WTC11 (cell line): ENCODE measurements around the gene ISG20L2. TPM values are rescaled to one million over a fixed set of nuclear protein-coding genes. Genes with fewer than 3 reads are reported as not detected.

Source experiments
- ATAC-seq: fragments of 200-7000 bp; cut with Tn5 transposase; 2 replicates; pipeline ENCODE4 v1.10.0; 2021; ENCODE audit warnings: mild to moderate bottlenecking, moderate library complexity
- CTCF ChIA-PET: fragments of 300-600 bp; sonication (Branson Sonifier 250); formaldehyde crosslinking; loops from one replicate; lab custom pipeline; 2021; ENCODE audit warnings: antibody characterized with exemption; lab: Charles Lee
- POLR2A ChIA-PET: fragments of 350-600 bp; sonication (Branson Sonifier 250); formaldehyde crosslinking; loops from one replicate; lab custom pipeline; 2021; ENCODE audit warnings: antibody characterized with exemption; lab: Charles Lee
- DNase-seq: peaks from one replicate; pipeline ENCODE4 v3.0.0; 2021; ENCODE audit warnings: low spot score
- H3K27ac Mint-ChIP-seq: 2 replicates; pipeline ENCODE4 v1.8.0; 2021; ENCODE audit warnings: mixed read lengths
- H3K27me3 Mint-ChIP-seq: 2 replicates; pipeline ENCODE4 v1.8.0; 2021; ENCODE audit warnings: low read depth, mild to moderate bottlenecking, moderate library complexity, mixed read lengths
- H3K36me3 Mint-ChIP-seq: 2 replicates; pipeline ENCODE4 v1.8.0; 2021; ENCODE audit warnings: mixed read lengths
- H3K4me1 Mint-ChIP-seq: 2 replicates; pipeline ENCODE4 v1.8.0; 2022; ENCODE audit warnings: mixed read lengths
- H3K4me3 Mint-ChIP-seq: 2 replicates; pipeline ENCODE4 v1.8.0; 2021; ENCODE audit warnings: mild to moderate bottlenecking, moderate library complexity, mixed read lengths
- H3K9me3 Mint-ChIP-seq: 2 replicates; pipeline ENCODE4 v1.8.0; 2021; ENCODE audit warnings: mixed read lengths
- ELF4 ChIP-seq: sonication (generic); formaldehyde crosslinking; IDR thresholded peaks from 2 replicates; pipeline ENCODE4 v1.8.1; 2022; ENCODE audit warnings: low read depth, mild to moderate bottlenecking, moderate library complexity, missing genetic modification reagents
- EMX1 ChIP-seq: fragments of 250-450 bp; sonication (Bioruptor Pico); IDR thresholded peaks from 2 replicates; pipeline ENCODE4 v1.8.0; 2021; ENCODE audit warnings: mild to moderate bottlenecking
- FOXK1 ChIP-seq: sonication (generic); formaldehyde crosslinking; IDR thresholded peaks from 2 replicates; pipeline ENCODE4 v1.8.0; 2022; ENCODE audit warnings: mild to moderate bottlenecking, moderate library complexity, missing genetic modification reagents
- HMGA2 ChIP-seq: fragments of 250-450 bp; sonication (Bioruptor Pico); IDR thresholded peaks from 2 replicates; pipeline ENCODE4 v1.4.0; 2021; ENCODE audit warnings: mild to moderate bottlenecking, moderate library complexity
- JAZF1 ChIP-seq: fragments of 250-450 bp; sonication (Bioruptor Pico); IDR thresholded peaks from 2 replicates; pipeline ENCODE4 v1.9.0; 2021; ENCODE audit warnings: moderate library complexity, mild to moderate bottlenecking, inconsistent platforms
- NFE2L1 ChIP-seq: sonication (generic); formaldehyde crosslinking; IDR thresholded peaks from 2 replicates; pipeline ENCODE4 v1.8.1; 2023; ENCODE audit warnings: missing genetic modification reagents
- NR2C2 ChIP-seq: sonication (generic); formaldehyde crosslinking; IDR thresholded peaks from 2 replicates; pipeline ENCODE4 v1.8.0; 2022; ENCODE audit warnings: mild to moderate bottlenecking, missing genetic modification reagents
- OVOL2 ChIP-seq: fragments of 250-450 bp; sonication (Bioruptor Pico); IDR thresholded peaks from 2 replicates; pipeline ENCODE4 v1.9.0; 2021; ENCODE audit warnings: mild to moderate bottlenecking, borderline replicate concordance
- SMAD3 ChIP-seq: sonication (generic); formaldehyde crosslinking; IDR thresholded peaks from 2 replicates; pipeline ENCODE4 v1.8.0; 2022; ENCODE audit warnings: missing genetic modification reagents, mild to moderate bottlenecking, borderline replicate concordance
- SMAD4 ChIP-seq: sonication (generic); formaldehyde crosslinking; IDR thresholded peaks from 2 replicates; pipeline ENCODE4 v1.8.0; 2022; ENCODE audit warnings: mild to moderate bottlenecking, missing genetic modification reagents
- SOX15 ChIP-seq: fragments of 250-450 bp; sonication (Bioruptor Pico); IDR thresholded peaks from 2 replicates; pipeline ENCODE4 v1.9.0; 2021; ENCODE audit warnings: mild to moderate bottlenecking
- SP1 ChIP-seq: sonication (generic); formaldehyde crosslinking; conservative IDR thresholded peaks from 2 replicates; pipeline ENCODE4 v1.8.1; 2022; ENCODE audit warnings: missing genetic modification reagents
- ZNF121 ChIP-seq: sonication (generic); formaldehyde crosslinking; IDR thresholded peaks from 2 replicates; pipeline ENCODE4 v1.8.0; 2023; ENCODE audit warnings: missing genetic modification reagents
- ZNF138 ChIP-seq: sonication (generic); formaldehyde crosslinking; conservative IDR thresholded peaks from 2 replicates; pipeline ENCODE4 v1.8.1; 2022; ENCODE audit warnings: mild to moderate bottlenecking, moderate library complexity, missing genetic modification reagents
- ZNF263 ChIP-seq: sonication (generic); formaldehyde crosslinking; IDR thresholded peaks from 2 replicates; pipeline ENCODE4 v1.8.1; 2022; ENCODE audit warnings: low read depth, mild to moderate bottlenecking, moderate library complexity, missing genetic modification reagents
- total RNA-seq: library from RNA; stranded (reverse); gene quantifications from 3 replicates; pipeline ENCODE4 v1.2.3, GENCODE V29; 2021
- TF ChIP-seq, protein P1 (sequence below): sonication (generic); formaldehyde crosslinking; IDR thresholded peaks from 2 replicates; pipeline ENCODE4 v1.8.0; 2022; ENCODE audit warnings: missing genetic modification reagents
- TF ChIP-seq, protein P2 (sequence below): sonication (generic); formaldehyde crosslinking; IDR thresholded peaks from 2 replicates; pipeline ENCODE4 v1.8.1; 2023; ENCODE audit warnings: mild to moderate bottlenecking, missing genetic modification reagents, borderline replicate concordance
- TF ChIP-seq, protein P3 (sequence below): sonication (generic); formaldehyde crosslinking; IDR thresholded peaks from 2 replicates; pipeline ENCODE4 v1.8.1; 2022; ENCODE audit warnings: low read depth, missing genetic modification reagents, borderline replicate concordance
- TF ChIP-seq, protein P4 (sequence below): fragments of 250-450 bp; sonication (Bioruptor Pico); IDR thresholded peaks from 2 replicates; pipeline ENCODE4 v1.9.0; 2021; ENCODE audit warnings: mild to moderate bottlenecking, borderline replicate concordance
- TF ChIP-seq, protein P5 (sequence below): fragments of 250-450 bp; sonication (Bioruptor Pico); IDR thresholded peaks from 2 replicates; pipeline ENCODE4 v1.9.0; 2021; ENCODE audit warnings: mild to moderate bottlenecking

Gene ISG20L2
- total RNA-seq, 1 experiment from 2014 or later, result 43.8 TPM

DNA sequence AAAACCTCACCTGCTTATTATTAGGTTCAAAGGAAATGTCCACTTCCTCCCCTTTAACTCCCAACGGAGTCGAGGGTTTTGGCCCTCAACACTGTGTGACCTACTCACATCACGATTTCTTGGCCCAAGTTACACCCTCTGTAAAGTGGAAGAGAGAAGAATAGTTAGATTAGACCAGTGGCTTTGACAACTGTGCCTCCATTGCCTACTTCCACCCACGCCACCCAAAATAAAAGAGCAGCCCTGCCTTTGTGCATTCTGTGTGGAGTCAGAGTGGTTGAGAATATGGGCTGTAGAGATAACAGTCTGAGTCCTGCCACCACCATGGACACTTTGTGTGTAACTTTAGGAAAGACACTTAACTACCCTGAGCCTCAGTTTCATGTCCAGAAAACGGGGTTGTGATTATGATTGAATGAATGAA is 27.0 kb upstream of the ISG20L2 start (continued):
- TF ChIP-seq ELF4 (no peak), NFE2L1 (no peak), ZNF121 (CRISPR knock-in tag) (no peak), ZNF263 (no peak), HMGA2 (CRISPR knock-in tag) (no peak), SP1 (CRISPR knock-in tag) (no peak), EMX1 (CRISPR knock-in tag) (no peak)
- TF ChIP-seq, protein P1, sequence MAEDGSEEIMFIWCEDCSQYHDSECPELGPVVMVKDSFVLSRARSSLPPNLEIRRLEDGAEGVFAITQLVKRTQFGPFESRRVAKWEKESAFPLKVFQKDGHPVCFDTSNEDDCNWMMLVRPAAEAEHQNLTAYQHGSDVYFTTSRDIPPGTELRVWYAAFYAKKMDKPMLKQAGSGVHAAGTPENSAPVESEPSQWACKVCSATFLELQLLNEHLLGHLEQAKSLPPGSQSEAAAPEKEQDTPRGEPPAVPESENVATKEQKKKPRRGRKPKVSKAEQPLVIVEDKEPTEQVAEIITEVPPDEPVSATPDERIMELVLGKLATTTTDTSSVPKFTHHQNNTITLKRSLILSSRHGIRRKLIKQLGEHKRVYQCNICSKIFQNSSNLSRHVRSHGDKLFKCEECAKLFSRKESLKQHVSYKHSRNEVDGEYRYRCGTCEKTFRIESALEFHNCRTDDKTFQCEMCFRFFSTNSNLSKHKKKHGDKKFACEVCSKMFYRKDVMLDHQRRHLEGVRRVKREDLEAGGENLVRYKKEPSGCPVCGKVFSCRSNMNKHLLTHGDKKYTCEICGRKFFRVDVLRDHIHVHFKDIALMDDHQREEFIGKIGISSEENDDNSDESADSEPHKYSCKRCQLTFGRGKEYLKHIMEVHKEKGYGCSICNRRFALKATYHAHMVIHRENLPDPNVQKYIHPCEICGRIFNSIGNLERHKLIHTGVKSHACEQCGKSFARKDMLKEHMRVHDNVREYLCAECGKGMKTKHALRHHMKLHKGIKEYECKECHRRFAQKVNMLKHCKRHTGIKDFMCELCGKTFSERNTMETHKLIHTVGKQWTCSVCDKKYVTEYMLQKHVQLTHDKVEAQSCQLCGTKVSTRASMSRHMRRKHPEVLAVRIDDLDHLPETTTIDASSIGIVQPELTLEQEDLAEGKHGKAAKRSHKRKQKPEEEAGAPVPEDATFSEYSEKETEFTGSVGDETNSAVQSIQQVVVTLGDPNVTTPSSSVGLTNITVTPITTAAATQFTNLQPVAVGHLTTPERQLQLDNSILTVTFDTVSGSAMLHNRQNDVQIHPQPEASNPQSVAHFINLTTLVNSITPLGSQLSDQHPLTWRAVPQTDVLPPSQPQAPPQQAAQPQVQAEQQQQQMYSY, result no peak
- TF ChIP-seq, all 79 proteins: peak for 0

DNA sequence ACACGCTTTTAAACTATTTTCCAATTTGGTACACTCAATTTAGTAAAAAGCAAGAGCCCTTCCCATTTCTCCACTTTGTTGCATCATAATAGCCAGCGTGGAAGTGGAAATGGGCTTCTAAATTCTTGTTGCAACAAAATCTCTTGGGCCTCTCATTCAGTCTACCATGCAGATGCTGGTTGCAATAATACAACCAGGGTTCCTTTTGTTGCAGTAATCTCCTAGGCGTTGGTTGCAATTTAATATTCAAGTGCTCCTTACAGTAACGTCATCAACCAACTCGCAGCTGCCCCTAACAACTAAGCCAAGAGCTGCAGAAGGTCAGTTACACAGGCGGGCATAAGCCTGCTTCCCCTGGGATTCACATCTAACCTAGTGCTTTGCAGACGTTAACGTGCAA is 25.7 kb upstream of the ISG20L2 start:
- Mint-ChIP-seq H3K36me3 (no peaks in the 10 kb centered on the region), H3K4me1 (peaks cover 23% of the 10 kb centered on the region), H3K27ac (no peak overlapping the region), H3K27me3 (no peaks in the 10 kb centered on the region), H3K9me3 (no peaks in the 10 kb centered on the region), H3K4me3 (no peak overlapping the region)
- DNase-seq (no peak), ATAC-seq (no peak)
- POLR2A ChIA-PET, result interaction anchor here (0.5 kb wide), 1 partner anchor 19 kb away, joined by 3 read pairs; no protein-coding TSS in a partner anchor
- CTCF ChIA-PET, result interaction anchor here (1.1 kb wide), 1 partner anchor 27 kb away, joined by 3 read pairs; no protein-coding TSS in a partner anchor
- TF ChIP-seq, protein P2, sequence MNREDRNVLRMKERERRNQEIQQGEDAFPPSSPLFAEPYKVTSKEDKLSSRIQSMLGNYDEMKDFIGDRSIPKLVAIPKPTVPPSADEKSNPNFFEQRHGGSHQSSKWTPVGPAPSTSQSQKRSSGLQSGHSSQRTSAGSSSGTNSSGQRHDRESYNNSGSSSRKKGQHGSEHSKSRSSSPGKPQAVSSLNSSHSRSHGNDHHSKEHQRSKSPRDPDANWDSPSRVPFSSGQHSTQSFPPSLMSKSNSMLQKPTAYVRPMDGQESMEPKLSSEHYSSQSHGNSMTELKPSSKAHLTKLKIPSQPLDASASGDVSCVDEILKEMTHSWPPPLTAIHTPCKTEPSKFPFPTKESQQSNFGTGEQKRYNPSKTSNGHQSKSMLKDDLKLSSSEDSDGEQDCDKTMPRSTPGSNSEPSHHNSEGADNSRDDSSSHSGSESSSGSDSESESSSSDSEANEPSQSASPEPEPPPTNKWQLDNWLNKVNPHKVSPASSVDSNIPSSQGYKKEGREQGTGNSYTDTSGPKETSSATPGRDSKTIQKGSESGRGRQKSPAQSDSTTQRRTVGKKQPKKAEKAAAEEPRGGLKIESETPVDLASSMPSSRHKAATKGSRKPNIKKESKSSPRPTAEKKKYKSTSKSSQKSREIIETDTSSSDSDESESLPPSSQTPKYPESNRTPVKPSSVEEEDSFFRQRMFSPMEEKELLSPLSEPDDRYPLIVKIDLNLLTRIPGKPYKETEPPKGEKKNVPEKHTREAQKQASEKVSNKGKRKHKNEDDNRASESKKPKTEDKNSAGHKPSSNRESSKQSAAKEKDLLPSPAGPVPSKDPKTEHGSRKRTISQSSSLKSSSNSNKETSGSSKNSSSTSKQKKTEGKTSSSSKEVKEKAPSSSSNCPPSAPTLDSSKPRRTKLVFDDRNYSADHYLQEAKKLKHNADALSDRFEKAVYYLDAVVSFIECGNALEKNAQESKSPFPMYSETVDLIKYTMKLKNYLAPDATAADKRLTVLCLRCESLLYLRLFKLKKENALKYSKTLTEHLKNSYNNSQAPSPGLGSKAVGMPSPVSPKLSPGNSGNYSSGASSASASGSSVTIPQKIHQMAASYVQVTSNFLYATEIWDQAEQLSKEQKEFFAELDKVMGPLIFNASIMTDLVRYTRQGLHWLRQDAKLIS, result no peak
- no peak for TF ChIP-seq ZNF138 (CRISPR knock-in tag)
- TF ChIP-seq SMAD3 (CRISPR knock-in tag), result no peak
- TF ChIP-seq, protein P3, sequence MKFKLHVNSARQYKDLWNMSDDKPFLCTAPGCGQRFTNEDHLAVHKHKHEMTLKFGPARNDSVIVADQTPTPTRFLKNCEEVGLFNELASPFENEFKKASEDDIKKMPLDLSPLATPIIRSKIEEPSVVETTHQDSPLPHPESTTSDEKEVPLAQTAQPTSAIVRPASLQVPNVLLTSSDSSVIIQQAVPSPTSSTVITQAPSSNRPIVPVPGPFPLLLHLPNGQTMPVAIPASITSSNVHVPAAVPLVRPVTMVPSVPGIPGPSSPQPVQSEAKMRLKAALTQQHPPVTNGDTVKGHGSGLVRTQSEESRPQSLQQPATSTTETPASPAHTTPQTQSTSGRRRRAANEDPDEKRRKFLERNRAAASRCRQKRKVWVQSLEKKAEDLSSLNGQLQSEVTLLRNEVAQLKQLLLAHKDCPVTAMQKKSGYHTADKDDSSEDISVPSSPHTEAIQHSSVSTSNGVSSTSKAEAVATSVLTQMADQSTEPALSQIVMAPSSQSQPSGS (CRISPR knock-in tag), result no peak
- no peak for TF ChIP-seq SMAD4 (CRISPR knock-in tag)
- TF ChIP-seq, protein P4, sequence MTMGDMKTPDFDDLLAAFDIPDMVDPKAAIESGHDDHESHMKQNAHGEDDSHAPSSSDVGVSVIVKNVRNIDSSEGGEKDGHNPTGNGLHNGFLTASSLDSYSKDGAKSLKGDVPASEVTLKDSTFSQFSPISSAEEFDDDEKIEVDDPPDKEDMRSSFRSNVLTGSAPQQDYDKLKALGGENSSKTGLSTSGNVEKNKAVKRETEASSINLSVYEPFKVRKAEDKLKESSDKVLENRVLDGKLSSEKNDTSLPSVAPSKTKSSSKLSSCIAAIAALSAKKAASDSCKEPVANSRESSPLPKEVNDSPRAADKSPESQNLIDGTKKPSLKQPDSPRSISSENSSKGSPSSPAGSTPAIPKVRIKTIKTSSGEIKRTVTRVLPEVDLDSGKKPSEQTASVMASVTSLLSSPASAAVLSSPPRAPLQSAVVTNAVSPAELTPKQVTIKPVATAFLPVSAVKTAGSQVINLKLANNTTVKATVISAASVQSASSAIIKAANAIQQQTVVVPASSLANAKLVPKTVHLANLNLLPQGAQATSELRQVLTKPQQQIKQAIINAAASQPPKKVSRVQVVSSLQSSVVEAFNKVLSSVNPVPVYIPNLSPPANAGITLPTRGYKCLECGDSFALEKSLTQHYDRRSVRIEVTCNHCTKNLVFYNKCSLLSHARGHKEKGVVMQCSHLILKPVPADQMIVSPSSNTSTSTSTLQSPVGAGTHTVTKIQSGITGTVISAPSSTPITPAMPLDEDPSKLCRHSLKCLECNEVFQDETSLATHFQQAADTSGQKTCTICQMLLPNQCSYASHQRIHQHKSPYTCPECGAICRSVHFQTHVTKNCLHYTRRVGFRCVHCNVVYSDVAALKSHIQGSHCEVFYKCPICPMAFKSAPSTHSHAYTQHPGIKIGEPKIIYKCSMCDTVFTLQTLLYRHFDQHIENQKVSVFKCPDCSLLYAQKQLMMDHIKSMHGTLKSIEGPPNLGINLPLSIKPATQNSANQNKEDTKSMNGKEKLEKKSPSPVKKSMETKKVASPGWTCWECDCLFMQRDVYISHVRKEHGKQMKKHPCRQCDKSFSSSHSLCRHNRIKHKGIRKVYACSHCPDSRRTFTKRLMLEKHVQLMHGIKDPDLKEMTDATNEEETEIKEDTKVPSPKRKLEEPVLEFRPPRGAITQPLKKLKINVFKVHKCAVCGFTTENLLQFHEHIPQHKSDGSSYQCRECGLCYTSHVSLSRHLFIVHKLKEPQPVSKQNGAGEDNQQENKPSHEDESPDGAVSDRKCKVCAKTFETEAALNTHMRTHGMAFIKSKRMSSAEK (CRISPR knock-in tag), result no peak
- TF ChIP-seq, protein P1, result no peak
- TF ChIP-seq, protein P5, sequence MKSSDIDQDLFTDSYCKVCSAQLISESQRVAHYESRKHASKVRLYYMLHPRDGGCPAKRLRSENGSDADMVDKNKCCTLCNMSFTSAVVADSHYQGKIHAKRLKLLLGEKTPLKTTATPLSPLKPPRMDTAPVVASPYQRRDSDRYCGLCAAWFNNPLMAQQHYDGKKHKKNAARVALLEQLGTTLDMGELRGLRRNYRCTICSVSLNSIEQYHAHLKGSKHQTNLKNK (CRISPR knock-in tag), result no peak
- TF ChIP-seq NR2C2 (CRISPR knock-in tag), result no peak
- TF ChIP-seq JAZF1 (CRISPR knock-in tag), result no peak
- TF ChIP-seq FOXK1 (CRISPR knock-in tag), result no peak
- no peak for TF ChIP-seq OVOL2 (CRISPR knock-in tag)
- TF ChIP-seq SOX15 (CRISPR knock-in tag), result no peak
